Measurements from ENCODE around the gene BRINP2. TPM values are rescaled to one million over a fixed set of nuclear protein-coding genes. Genes with fewer than 3 reads are reported as not detected.

Gene BRINP2
- 0.04 TPM for total RNA-seq (2013)
- polyA plus RNA-seq (not detected), polyA minus RNA-seq (not detected in 2 replicates), total RNA-seq (0 to 0.86 (median 0) reads per million in 11 experiments)

GRCh38 chr1:177170756-177171535 is at the start of gene BRINP2:
Gene BRINP2 (plus strand): TSS chr1:177170958. CDS start chr1:177229877, 58,919 bp downstream.
- no peak within 1 kb of the TSS for H2AFZ ChIP-seq (ENCODE audit: insufficient read depth, low read depth, low read length, poor library complexity, severe bottlenecking)
- H3K36me3 ChIP-seq (replicated peaks in 1 of 2; ENCODE audit: control insufficient read depth in 1 of 2, insufficient read depth in 2 of 2, low read length in 2 of 2), result no peaks in the 10 kb centered on the region
- Mint-ChIP-seq H3K36me3 (no peaks in the 10 kb centered on the region), H3K4me1 (no peaks in the 10 kb centered on the region), H3K27ac (no peak within 1 kb of the TSS), H3K4me3 (no peak within 1 kb of the TSS), H3K27me3 (ENCODE audit: low read depth in 3 of 3) (peaks cover 4 to 9% (median 7%) of the 10 kb centered on the region in 3 donors), H3K9me3 (peaks cover 0 to 2% (median 0%) of the 10 kb centered on the region in 7 donors)
- peaks cover 0 to 4% of the 10 kb centered on the region in 2 donors for H3K9me3 ChIP-seq (replicated peaks in 1 of 2; ENCODE audit: control insufficient read depth in 1 of 2, insufficient read depth in 1 of 2, low read length in 2 of 2)
- H3K9ac ChIP-seq (ENCODE audit: insufficient read depth, low read length, poor library complexity, severe bottlenecking), result no peak within 1 kb of the TSS
- H3K27me3 ChIP-seq (ENCODE audit: control insufficient read depth in 2 of 2, insufficient read depth in 2 of 2, low read length in 2 of 2), result peaks cover 30 to 40% of the 10 kb centered on the region in 2 donors
- TF ChIP-seq CTCF (IDR thresholded peaks at IDR 0.05), result no peak
- 2% methylated on average over 38 of the region's 49 CpGs for WGBS (ENCODE audit: insufficient coverage)
- no peaks in the 10 kb centered on the region for H3K4me1 ChIP-seq (ENCODE audit: control insufficient read depth in 1 of 2, insufficient read depth in 2 of 2, low read length in 2 of 2)
- H4K20me1 ChIP-seq (ENCODE audit: insufficient read depth, low read length), result no peaks in the 10 kb centered on the region
- H3K27ac ChIP-seq (ENCODE audit: low read depth in 1 of 2, low read length in 2 of 2), result no peak within 1 kb of the TSS
- intact Hi-C loops (cut with micrococcal nuclease), result no loop called here
- no peaks in the 10 kb centered on the region for H3K79me2 ChIP-seq (ENCODE audit: insufficient read depth, low read length)
- no peak for DNase-seq
- no peak within 1 kb of the TSS for H3K4me3 ChIP-seq (replicated peaks in 1 of 3; ENCODE audit: low read depth in 2 of 3, low read length in 3 of 3)
- H3K4me2 ChIP-seq (replicated peaks; ENCODE audit: extremely low read depth, low read length, poor library complexity, severe bottlenecking), result no peak within 1 kb of the TSS

- H4K20me1 ChIP-seq (ENCODE audit: insufficient read depth, low read length), result no peaks in the 10 kb centered on the region
- no peaks in the 10 kb centered on the region for H3K79me2 ChIP-seq (ENCODE audit: insufficient read depth, low read length)
- Mint-ChIP-seq H3K4me1 (no peaks in the 10 kb centered on the region), H3K27ac (no peak overlapping the region), H3K4me3 (no peak overlapping the region), H3K9me3 (peaks cover 0 to 19% (median 2%) of the 10 kb centered on the region in 7 donors), H3K27me3 (ENCODE audit: low read depth in 3 of 3) (no peaks in the 10 kb centered on the region), H3K36me3 (no peaks in the 10 kb centered on the region)
- WGBS (ENCODE audit: insufficient coverage), result 86% methylated on average over 7 of the region's 12 CpGs
- no peak overlapping the region for H3K27ac ChIP-seq (ENCODE audit: low read depth in 1 of 2, low read length in 2 of 2)
- no peaks in the 10 kb centered on the region for H3K9me3 ChIP-seq (replicated peaks in 1 of 2; ENCODE audit: control insufficient read depth in 1 of 2, insufficient read depth in 1 of 2, low read length in 2 of 2)
- no peaks in the 10 kb centered on the region for H3K4me1 ChIP-seq (ENCODE audit: control insufficient read depth in 1 of 2, insufficient read depth in 2 of 2, low read length in 2 of 2)
- TF ChIP-seq CTCF (IDR thresholded peaks at IDR 0.05), result no peak
- no peak overlapping the region for H2AFZ ChIP-seq (ENCODE audit: insufficient read depth, low read depth, low read length, poor library complexity, severe bottlenecking)
- no peak overlapping the region for H3K4me3 ChIP-seq (replicated peaks in 1 of 3; ENCODE audit: low read depth in 2 of 3, low read length in 3 of 3)
- DNase-seq, result no peak
- H3K36me3 ChIP-seq (replicated peaks in 1 of 2; ENCODE audit: control insufficient read depth in 1 of 2, insufficient read depth in 2 of 2, low read length in 2 of 2), result no peaks in the 10 kb centered on the region
- no peaks in the 10 kb centered on the region for H3K27me3 ChIP-seq (ENCODE audit: control insufficient read depth in 2 of 2, insufficient read depth in 2 of 2, low read length in 2 of 2)
- intact Hi-C loops (cut with micrococcal nuclease), result no loop called here
- H3K4me2 ChIP-seq (replicated peaks; ENCODE audit: extremely low read depth, low read length, poor library complexity, severe bottlenecking), result no peak overlapping the region
- H3K9ac ChIP-seq (ENCODE audit: insufficient read depth, low read length, poor library complexity, severe bottlenecking), result no peak overlapping the region
These were observed 48.1 kb upstream of the BRINP2 start for GRCh38 chr1:177122461-177123251.

Measured in CD14-positive monocyte (primary cell).